Gastrocnemius medialis (tissue), 4 donors: ENCODE data around the gene KCTD16. TPM values are rescaled to one million over a fixed set of nuclear protein-coding genes. Genes with fewer than 3 reads are reported as not detected.

Experiments
- ATAC-seq, 2 donors: fragments of 150-250 bp; one replicate each; pipeline ENCODE4 v1.9.1; 2016
- DNase-seq, 2 donors: peaks; one replicate each; pipeline ENCODE4 v3.0.0-alpha.2; 2019
- H3K27ac ChIP-seq, 4 donors: fragments of 200-600 bp; sonication (generic); 1 replicate in 1 of 4; 2 replicates in 3 of 4; pipeline ENCODE4 v1.5.1; 2016 to 2018; ENCODE audit warnings: mild to moderate bottlenecking in 2 of 4, moderate library complexity in 1 of 4
- H3K27me3 ChIP-seq, 3 donors: fragments of 200-600 bp; sonication (generic) in 2 of 3; 1 replicate in 1 of 3; 2 replicates in 2 of 3; pipeline versions ENCODE4 v1.5.1 to v1.6.0; 2016 to 2019; ENCODE audit warnings: mild to moderate bottlenecking in 1 of 3, moderate library complexity in 1 of 3
- H3K36me3 ChIP-seq, 2 donors: fragments of 200-600 bp; sonication (generic) in 1 of 2; one replicate each; pipeline ENCODE4 v1.5.1; 2017 to 2018
- H3K4me1 ChIP-seq, 2 donors: fragments of 200-600 bp; sonication (generic) in 1 of 2; one replicate each; pipeline ENCODE4 v1.5.1; 2016 to 2017; ENCODE audit warnings: mild to moderate bottlenecking in 2 of 2
- H3K4me3 ChIP-seq, 4 donors: fragments of 200-600 bp; sonication (generic) in 3 of 4; 1 replicate in 1 of 4; 2 replicates in 3 of 4; pipeline ENCODE4 v1.5.1; 2016 to 2019; ENCODE audit warnings: mild to moderate bottlenecking in 2 of 4
- H3K9me3 ChIP-seq, 3 donors: fragments of 200-600 bp; sonication (generic) in 2 of 3; 1 replicate in 1 of 3; 2 replicates in 2 of 3; pipeline ENCODE4 v1.5.1; 2016 to 2019
- CTCF ChIP-seq, 5 experiments: fragments of 450-650 bp in 3 of 5; fragments of 200-600 bp in 2 of 5; sonication (generic) in 2 of 5; IDR thresholded peaks in 4 of 5; conservative IDR thresholded peaks in 1 of 5; 1 replicate in 4 of 5; 2 replicates in 1 of 5; pipeline ENCODE4 v1.5.1; 2016 to 2019; ENCODE audit warnings: antibody characterized with exemption in 5 of 5, mild to moderate bottlenecking in 3 of 5, moderate library complexity in 3 of 5
- POLR2A ChIP-seq, 2 donors: fragments of 450-650 bp; IDR thresholded peaks; one replicate each; pipeline ENCODE4 v1.6.1; 2017; ENCODE audit warnings: antibody characterized with exemption in 2 of 2, mild to moderate bottlenecking in 2 of 2, moderate library complexity in 2 of 2
- in situ Hi-C, 4 donors: fragments of 200-750 bp; cut with MboI; loops; one replicate each; pipeline versions ENCODE4 v1.15.0 to v1.8.0; 2017; ENCODE audit warnings: low sequenced_read_pairs in 4 of 4
- intact Hi-C: fragments of 100-400 bp; cut with DNase I; formaldehyde crosslinking; loops from one replicate; pipeline ENCODE4 v1.15.1; 2023; ENCODE audit warnings: low total_unique reads
- total RNA-seq, 4 donors: library from RNA; depleted of rRNA; stranded (reverse); fragments of >200 nt; gene quantifications; one replicate each; pipeline versions ENCODE4 v1.1.0 to v1.2.3, GENCODE V29; 2016

KCTD16 gene
- total RNA-seq, 4 donors from 2014 or later: 0.02 TPM; not detected in 3

- in situ Hi-C loops (no loop called here), intact Hi-C loops (no loop called here)
- H3K9me3 ChIP-seq: peaks cover 0 to 4% (median 0%) of the 10 kb centered on the region in 3 donors
- no peak for ATAC-seq
- H3K36me3 ChIP-seq: no peaks in the 10 kb centered on the region
- no peaks in the 10 kb centered on the region for H3K4me1 ChIP-seq
- no peaks in the 10 kb centered on the region for H3K27me3 ChIP-seq
- TF ChIP-seq CTCF (IDR thresholded peaks at IDR 0.05 in 4 of 5, conservative IDR thresholded peaks at IDR 0.05 in 1 of 5) (no peak), POLR2A (IDR thresholded peaks at IDR 0.05) (no peak)
- H3K4me3 ChIP-seq: no peak overlapping the region
- no peak for DNase-seq
- H3K27ac ChIP-seq: no peak overlapping the region
Measured at GRCh38 chr5:144275329-144275728, 104.7 kb downstream of the KCTD16 start.

- Histone ChIP-seq H3K9me3 (peaks cover 0 to 4% (median 0%) of the 10 kb centered on the region in 3 donors), H3K36me3 (no peaks in the 10 kb centered on the region), H3K27me3 (no peaks in the 10 kb centered on the region), H3K4me3 (no peak overlapping the region), H3K27ac (no peak overlapping the region), H3K4me1 (no peaks in the 10 kb centered on the region)
- in situ Hi-C loops (no loop called here), intact Hi-C loops (no loop called here)
- no peak for DNase-seq
- no peak for TF ChIP-seq CTCF (IDR thresholded peaks at IDR 0.05 in 4 of 5, conservative IDR thresholded peaks at IDR 0.05 in 1 of 5)
- TF ChIP-seq POLR2A (IDR thresholded peaks at IDR 0.05): no peak
- ATAC-seq: no peak
Measured at GRCh38 chr5:144276034-144276822, 105.6 kb downstream of the KCTD16 start.

DNA sequence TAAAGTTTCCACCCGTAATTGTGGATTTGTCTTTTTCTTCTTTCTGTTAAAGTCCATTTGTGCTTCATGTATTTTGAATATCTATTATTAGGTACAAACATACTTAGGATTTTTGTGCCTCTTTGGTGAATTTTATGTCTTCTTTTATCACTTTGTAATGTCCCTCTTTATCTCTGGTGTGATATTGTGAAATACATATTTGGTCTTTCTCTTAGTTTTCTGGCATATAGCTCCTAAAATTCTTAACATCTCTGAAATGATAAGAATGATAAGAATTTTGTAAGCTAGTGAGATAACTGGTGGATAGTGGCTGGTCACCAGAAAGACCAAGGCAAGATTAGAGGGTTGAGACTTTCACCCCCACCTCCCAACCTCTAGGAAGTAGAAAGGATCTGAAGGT lies 111.1 kb downstream of the KCTD16 start:
- no peak overlapping the region for H3K27ac ChIP-seq
- ATAC-seq (no peak), DNase-seq (no peak)
- TF ChIP-seq POLR2A (IDR thresholded peaks at IDR 0.05) (no peak), CTCF (IDR thresholded peaks at IDR 0.05 in 4 of 5, conservative IDR thresholded peaks at IDR 0.05 in 1 of 5) (no peak)
- H3K36me3 ChIP-seq: no peaks in the 10 kb centered on the region
- no peaks in the 10 kb centered on the region for H3K27me3 ChIP-seq
- intact Hi-C loops (no loop called here), in situ Hi-C loops (no loop called here)
- no peak overlapping the region for H3K4me3 ChIP-seq
- H3K9me3 ChIP-seq: no peaks in the 10 kb centered on the region
- no peaks in the 10 kb centered on the region for H3K4me1 ChIP-seq

DNA sequence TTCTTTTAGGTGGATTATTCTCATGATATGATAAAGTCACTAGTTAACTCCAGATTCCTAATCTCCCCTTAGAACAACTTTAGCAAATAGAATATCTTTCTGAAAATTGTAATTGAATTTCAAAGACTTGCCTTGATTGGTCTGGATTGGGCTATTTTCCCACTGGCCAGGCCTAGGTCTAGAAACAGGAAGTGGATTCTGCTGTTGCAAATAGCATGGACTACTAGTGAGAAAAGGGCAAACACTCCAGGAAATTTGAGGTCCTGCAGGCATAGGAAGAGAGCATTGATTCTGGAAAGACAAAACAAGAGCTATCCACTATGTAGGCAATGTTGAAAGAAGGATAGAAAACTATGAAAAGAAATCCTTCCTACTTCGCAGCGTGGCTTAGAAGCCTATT lies 113.4 kb downstream of the KCTD16 start:
- ATAC-seq (no peak), DNase-seq (no peak)
- Histone ChIP-seq H3K4me3 (no peak overlapping the region), H3K27me3 (no peaks in the 10 kb centered on the region), H3K36me3 (no peaks in the 10 kb centered on the region), H3K4me1 (no peaks in the 10 kb centered on the region), H3K9me3 (no peaks in the 10 kb centered on the region), H3K27ac (no peak overlapping the region)
- in situ Hi-C loops (no loop called here), intact Hi-C loops (no loop called here)
- TF ChIP-seq POLR2A (IDR thresholded peaks at IDR 0.05) (no peak), CTCF (IDR thresholded peaks at IDR 0.05 in 4 of 5, conservative IDR thresholded peaks at IDR 0.05 in 1 of 5) (no peak)
